ENCODE results near the gene POGZ.
A peak's percentile ranks its signal among the peaks of the same experiment; 100 is the strongest.

Gene POGZ

GRCh38 chr1:151371370-151372057 lies 87.8 kb downstream of the POGZ start:
- peak; percentile 69 for DNase-seq (ENCODE audit: low read depth)
- peak overlapping the region; percentile 63 for H3K4me3 ChIP-seq (ENCODE audit: low read length)
- TF ChIP-seq CTCF (conservative IDR thresholded peaks at IDR 0.05; ENCODE audit: low read length): no peak

DNA sequence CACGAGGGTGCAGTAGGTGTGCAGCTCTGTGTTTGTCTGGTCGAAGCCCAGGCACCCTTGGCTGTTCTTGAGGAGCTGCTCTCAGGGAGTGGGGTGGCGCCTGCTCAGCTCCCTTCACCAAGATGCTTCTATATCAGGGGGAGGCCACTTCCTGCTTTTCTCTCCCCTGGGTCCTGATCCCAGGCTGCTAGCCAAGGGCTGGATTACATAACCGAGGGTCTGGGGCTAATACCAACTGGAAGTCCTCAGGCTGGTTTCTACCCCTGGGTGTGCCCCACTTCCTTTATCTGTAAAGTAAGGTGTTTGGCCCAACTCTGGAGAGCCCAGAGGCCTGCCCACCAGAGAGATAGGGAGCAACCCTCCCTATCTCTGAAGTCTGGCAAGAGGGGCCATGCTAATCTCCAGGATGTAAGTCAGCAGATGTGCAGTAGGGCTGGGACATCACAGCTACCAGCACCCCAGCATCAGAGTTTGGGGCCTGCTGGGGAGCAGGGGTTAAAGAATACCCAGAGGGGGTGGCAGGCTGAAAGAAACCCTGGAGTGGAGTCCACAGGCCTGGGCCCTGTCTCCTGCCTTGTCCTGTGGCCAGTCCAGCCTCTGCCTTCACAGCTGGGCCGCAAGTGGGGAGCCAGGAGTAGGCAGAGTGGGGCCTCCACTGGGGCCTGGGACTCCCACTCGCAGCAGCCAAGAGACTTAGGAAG lies 88.9 kb downstream of the POGZ start:
- no peak for DNase-seq (ENCODE audit: low read depth)
- no peak for TF ChIP-seq CTCF (conservative IDR thresholded peaks at IDR 0.05; ENCODE audit: low read length)
- no peak overlapping the region for H3K4me3 ChIP-seq (ENCODE audit: low read length)

DNA sequence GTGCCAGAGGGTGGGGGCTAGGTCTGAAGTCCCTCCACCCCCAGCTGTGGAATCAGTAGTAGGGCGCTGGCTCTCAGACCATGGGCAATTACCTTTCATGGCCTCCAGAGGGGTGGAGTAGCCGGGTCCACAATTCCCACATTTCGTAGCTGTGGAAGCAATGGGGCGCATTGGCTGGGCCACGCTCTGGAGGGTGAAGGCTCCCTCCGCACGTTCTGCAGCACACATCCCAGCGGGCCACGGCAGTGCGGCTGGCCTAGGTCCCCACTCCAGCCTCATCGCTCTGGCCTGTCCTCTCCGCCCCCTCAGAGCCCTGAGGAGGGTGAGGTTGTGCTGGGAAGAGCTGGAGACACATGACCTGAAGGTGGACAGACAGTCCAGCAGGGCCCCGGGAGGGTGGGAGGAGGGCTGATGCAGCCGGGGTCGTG lies 89.7 kb downstream of the POGZ start:
- DNase-seq (ENCODE audit: low read depth): no peak
- H3K4me3 ChIP-seq (ENCODE audit: low read length): no peak overlapping the region
- TF ChIP-seq CTCF (conservative IDR thresholded peaks at IDR 0.05; ENCODE audit: low read length): no peak

- TF ChIP-seq CTCF (conservative IDR thresholded peaks at IDR 0.05; ENCODE audit: low read length): no peak
- DNase-seq (ENCODE audit: low read depth): no peak
- no peak overlapping the region for H3K4me3 ChIP-seq (ENCODE audit: low read length)
These were observed 90.0 kb downstream of the POGZ start for GRCh38 chr1:151369302-151369610.

GRCh38 chr1:151368393-151369301 lies 90.6 kb downstream of the POGZ start:
- no peak overlapping the region for H3K4me3 ChIP-seq (ENCODE audit: low read length)
- no peak for DNase-seq (ENCODE audit: low read depth)
- TF ChIP-seq CTCF (conservative IDR thresholded peaks at IDR 0.05; ENCODE audit: low read length): no peak

GRCh38 chr1:151367658-151368392 lies 91.5 kb downstream of the POGZ start:
- no peak for DNase-seq (ENCODE audit: low read depth)
- H3K4me3 ChIP-seq (ENCODE audit: low read length): no peak overlapping the region
- no peak for TF ChIP-seq CTCF (conservative IDR thresholded peaks at IDR 0.05; ENCODE audit: low read length)

All from AG10803 (cell line).